Brain microvascular endothelial cell (primary cell): ENCODE data around the gene RAX2.

Experiments
- DNase-seq: peaks from one replicate; pipeline ENCODE4 v3.0.0-alpha.2; 2020
- H3K27ac ChIP-seq: fragments of 250-450 bp; sonication (Bioruptor Pico); 2 replicates; pipeline ENCODE4 v1.5.1; 2020; ENCODE audit warnings: mild to moderate bottlenecking, moderate library complexity
- H3K27me3 ChIP-seq: fragments of 250-450 bp; sonication (Bioruptor Pico); replicated peaks from 2 replicates; pipeline ENCODE4 v1.5.1; 2020; ENCODE audit warnings: mild to moderate bottlenecking
- H3K36me3 ChIP-seq: fragments of 250-450 bp; sonication (Bioruptor Pico); replicated peaks from 2 replicates; pipeline ENCODE4 v1.5.1; 2020; ENCODE audit warnings: mild to moderate bottlenecking
- H3K4me3 ChIP-seq: 2 replicates; pipeline ENCODE4 v1.5.1; 2011; ENCODE audit warnings: low read depth, mild to moderate bottlenecking, control low read depth, low read length, moderate library complexity
- CTCF ChIP-seq: IDR thresholded peaks from 2 replicates; pipeline ENCODE4 v1.5.1; 2011; ENCODE audit warnings: low read depth, mild to moderate bottlenecking, moderate library complexity, low read length, control low read depth, inconsistent platforms; ENCODE audit errors: missing control alignments
- in situ Hi-C: cut with HindIII; loops from 2 replicates; pipeline ENCODE4 v1.10.0; 2017; ENCODE audit warnings: low sequenced_read_pairs, low pct_ligation_motif_present

RAX2 gene

GRCh38 chr19:3730457-3730958 lies 41.5 kb downstream of the RAX2 start:
- no peak for TF ChIP-seq CTCF
- H3K4me3 ChIP-seq = no peak overlapping the region
- in situ Hi-C loops = no loop called here
- no peaks in the 10 kb centered on the region for H3K27me3 ChIP-seq
- no peak for DNase-seq
- no peak overlapping the region for H3K27ac ChIP-seq
- H3K36me3 ChIP-seq = no peaks in the 10 kb centered on the region

GRCh38 chr19:3725640-3726310 lies 46.3 kb downstream of the RAX2 start:
- in situ Hi-C loops = no loop called here
- H3K36me3 ChIP-seq = no peaks in the 10 kb centered on the region
- peaks cover 15% of the 10 kb centered on the region for H3K27me3 ChIP-seq
- no peak overlapping the region for H3K4me3 ChIP-seq
- no peak overlapping the region for H3K27ac ChIP-seq
- DNase-seq = no peak
- TF ChIP-seq CTCF = no peak

GRCh38 chr19:3725121-3725520 lies 46.9 kb downstream of the RAX2 start:
- Histone ChIP-seq H3K27ac (no peak overlapping the region), H3K4me3 (no peak overlapping the region), H3K36me3 (no peaks in the 10 kb centered on the region), H3K27me3 (peaks cover 15% of the 10 kb centered on the region)
- in situ Hi-C loops = no loop called here
- no peak for DNase-seq
- TF ChIP-seq CTCF = no peak

GRCh38 chr19:3723883-3724282 lies 48.1 kb downstream of the RAX2 start:
- no peak for DNase-seq
- H3K27ac ChIP-seq = no peak overlapping the region
- TF ChIP-seq CTCF = no peak
- H3K36me3 ChIP-seq = no peaks in the 10 kb centered on the region
- peaks cover 15% of the 10 kb centered on the region for H3K27me3 ChIP-seq
- in situ Hi-C loops = no loop called here
- H3K4me3 ChIP-seq = no peak overlapping the region

- peaks cover 15% of the 10 kb centered on the region for H3K27me3 ChIP-seq
- in situ Hi-C loops = no loop called here
- H3K27ac ChIP-seq = no peak overlapping the region
- no peak for TF ChIP-seq CTCF
- no peak overlapping the region for H3K4me3 ChIP-seq
- DNase-seq = no peak
- no peaks in the 10 kb centered on the region for H3K36me3 ChIP-seq
These were observed 48.9 kb downstream of the RAX2 start for GRCh38 chr19:3723110-3723488.
